Vagina (tissue), 2 donors: Measurements from ENCODE around the gene KLHL10. TPM values are rescaled to one million over a fixed set of nuclear protein-coding genes. Genes with fewer than 3 reads are reported as not detected.

Experiments
- DNase-seq, 2 donors: peaks; one replicate each; pipeline ENCODE4 v3.0.0-alpha.2; 2017; ENCODE audit errors: extremely low spot score in 2 of 2
- H3K27ac ChIP-seq: fragments of 200-600 bp; sonication (generic); one replicate; pipeline ENCODE4 v1.5.1; 2019
- H3K27me3 ChIP-seq: fragments of 200-600 bp; sonication (generic); one replicate; pipeline ENCODE4 v1.5.1; 2019
- H3K36me3 ChIP-seq, 2 donors: fragments of 200-600 bp; sonication (generic); one replicate each; pipeline ENCODE4 v1.5.1; 2017 to 2019
- H3K4me1 ChIP-seq: fragments of 200-600 bp; sonication (generic); one replicate; pipeline ENCODE4 v1.5.1; 2019
- H3K4me3 ChIP-seq, 2 donors: fragments of 200-600 bp; sonication (generic); 1 replicate in 1 of 2; 2 replicates in 1 of 2; pipeline ENCODE4 v1.5.1; 2016 to 2019
- H3K9me3 ChIP-seq: fragments of 200-600 bp; sonication (generic); one replicate; pipeline ENCODE4 v1.5.1; 2019
- CTCF ChIP-seq, 3 experiments: fragments of 450-650 bp in 2 of 3; fragments of 200-600 bp in 1 of 3; sonication (generic) in 1 of 3; IDR thresholded peaks; one replicate each; pipeline ENCODE4 v1.5.1; 2017 to 2019; ENCODE audit warnings: antibody characterized with exemption in 3 of 3, mild to moderate bottlenecking in 2 of 3, moderate library complexity in 2 of 3
- POLR2A ChIP-seq, 2 donors: fragments of 450-650 bp; IDR thresholded peaks; one replicate each; pipeline ENCODE4 v1.6.1; 2017; ENCODE audit warnings: antibody characterized with exemption in 2 of 2, mild to moderate bottlenecking in 2 of 2, moderate library complexity in 2 of 2
- POLR2AphosphoS5 ChIP-seq, 2 donors: sonication (generic); formaldehyde crosslinking; IDR thresholded peaks; one replicate each; pipeline ENCODE4 v1.9.0; 2017; ENCODE audit warnings: antibody characterized with exemption in 2 of 2, mild to moderate bottlenecking in 2 of 2, low read depth in 1 of 2; ENCODE audit not compliant: insufficient read depth in 1 of 2
- intact Hi-C: fragments of 100-400 bp; cut with DNase I; formaldehyde crosslinking; loops from one replicate; pipeline ENCODE4 v1.15.1; 2023
- total RNA-seq: library from RNA; depleted of rRNA; stranded (reverse); fragments of >200 nt; gene quantifications from one replicate; pipeline ENCODE4 v1.2.3, GENCODE V29; 2016

The KLHL10 gene
- total RNA-seq, 1 donor from 2014 or later = not detected

- intact Hi-C loops = no loop called here
- no peak overlapping the region for H3K4me3 ChIP-seq
- no peak for TF ChIP-seq POLR2A (IDR thresholded peaks at IDR 0.05)
- no peak for TF ChIP-seq POLR2AphosphoS5 (IDR thresholded peaks at IDR 0.05; ENCODE audit: insufficient read depth in 1 of 2, low read depth in 1 of 2)
- no peak for TF ChIP-seq CTCF (IDR thresholded peaks at IDR 0.05)
- no peaks in the 10 kb centered on the region for H3K27me3 ChIP-seq
- no peak overlapping the region for H3K27ac ChIP-seq
- H3K36me3 ChIP-seq = no peaks in the 10 kb centered on the region
- H3K4me1 ChIP-seq = peaks cover 32% of the 10 kb centered on the region
- no peaks in the 10 kb centered on the region for H3K9me3 ChIP-seq
- DNase-seq = no peak
These were observed 23.4 kb upstream of the KLHL10 start for GRCh38 chr17:41814195-41814594.

GRCh38 chr17:41816637-41817320, 20.8 kb upstream of the KLHL10 start:
- TF ChIP-seq POLR2A (IDR thresholded peaks at IDR 0.05) (no peak), CTCF (IDR thresholded peaks at IDR 0.05) (no peak), POLR2AphosphoS5 (IDR thresholded peaks at IDR 0.05; ENCODE audit: insufficient read depth in 1 of 2, low read depth in 1 of 2) (no peak)
- no peaks in the 10 kb centered on the region for H3K36me3 ChIP-seq
- H3K4me1 ChIP-seq = peaks cover 9% of the 10 kb centered on the region
- DNase-seq = no peak
- no peaks in the 10 kb centered on the region for H3K9me3 ChIP-seq
- H3K27me3 ChIP-seq = no peaks in the 10 kb centered on the region
- no peak overlapping the region for H3K4me3 ChIP-seq
- H3K27ac ChIP-seq = no peak overlapping the region
- intact Hi-C loops = no loop called here

- peaks cover 9% of the 10 kb centered on the region for H3K4me1 ChIP-seq
- H3K4me3 ChIP-seq = no peak overlapping the region
- H3K36me3 ChIP-seq = no peaks in the 10 kb centered on the region
- TF ChIP-seq POLR2A (IDR thresholded peaks at IDR 0.05) (no peak), POLR2AphosphoS5 (IDR thresholded peaks at IDR 0.05; ENCODE audit: insufficient read depth in 1 of 2, low read depth in 1 of 2) (no peak), CTCF (IDR thresholded peaks at IDR 0.05) (no peak)
- H3K9me3 ChIP-seq = no peaks in the 10 kb centered on the region
- no peak for DNase-seq
- intact Hi-C loops = no loop called here
- H3K27me3 ChIP-seq = no peaks in the 10 kb centered on the region
- H3K27ac ChIP-seq = no peak overlapping the region
These were observed 19.6 kb upstream of the KLHL10 start for GRCh38 chr17:41818024-41818423.

GRCh38 chr17:41821776-41822175, 15.8 kb upstream of the KLHL10 start:
- TF ChIP-seq POLR2A (IDR thresholded peaks at IDR 0.05) = no peak
- no peak for TF ChIP-seq CTCF (IDR thresholded peaks at IDR 0.05)
- no peak for TF ChIP-seq POLR2AphosphoS5 (IDR thresholded peaks at IDR 0.05; ENCODE audit: insufficient read depth in 1 of 2, low read depth in 1 of 2)
- DNase-seq = no peak
- intact Hi-C loops = no loop called here
- peaks cover 0 to 8% of the 10 kb centered on the region in 2 donors for H3K36me3 ChIP-seq
- no peak overlapping the region for H3K4me3 ChIP-seq
- H3K4me1 ChIP-seq = no peaks in the 10 kb centered on the region
- no peak overlapping the region for H3K27ac ChIP-seq
- H3K9me3 ChIP-seq = no peaks in the 10 kb centered on the region
- H3K27me3 ChIP-seq = no peaks in the 10 kb centered on the region
